HT1080 (cell line): ENCODE results near the gene DFFA. TPM values are rescaled to one million over a fixed set of nuclear protein-coding genes. Genes with fewer than 3 reads are reported as not detected.

Source experiments
- DNase-seq: peaks from one replicate; pipeline ENCODE4 v3.0.0-alpha.2; 2015; ENCODE audit warnings: low read depth
- polyA plus RNA-seq, 2 experiments: library from polyadenylated mRNA; depleted of rRNA; stranded (reverse); fragments of >200 nt; gene quantifications; 2 replicates each; pipeline ENCODE4 v1.2.3, GENCODE V29; 2015
- total RNA-seq: library from RNA; depleted of rRNA; stranded (reverse); fragments of >200 nt; shearing (Covaris generic); gene quantifications from 2 replicates; pipeline ENCODE4 v1.2.3, GENCODE V29; 2014; rRNA removed

DFFA gene
- 71.0 and 78.0 TPM in 2 replicates for total RNA-seq
- polyA plus RNA-seq (2015; cell fraction: cytosol; rRNA removed) = 61.9 and 66.7 TPM in 2 replicates
- polyA plus RNA-seq (2015; cell fraction: nucleus; rRNA removed) = 43.0 and 44.7 TPM in 2 replicates

DNA sequence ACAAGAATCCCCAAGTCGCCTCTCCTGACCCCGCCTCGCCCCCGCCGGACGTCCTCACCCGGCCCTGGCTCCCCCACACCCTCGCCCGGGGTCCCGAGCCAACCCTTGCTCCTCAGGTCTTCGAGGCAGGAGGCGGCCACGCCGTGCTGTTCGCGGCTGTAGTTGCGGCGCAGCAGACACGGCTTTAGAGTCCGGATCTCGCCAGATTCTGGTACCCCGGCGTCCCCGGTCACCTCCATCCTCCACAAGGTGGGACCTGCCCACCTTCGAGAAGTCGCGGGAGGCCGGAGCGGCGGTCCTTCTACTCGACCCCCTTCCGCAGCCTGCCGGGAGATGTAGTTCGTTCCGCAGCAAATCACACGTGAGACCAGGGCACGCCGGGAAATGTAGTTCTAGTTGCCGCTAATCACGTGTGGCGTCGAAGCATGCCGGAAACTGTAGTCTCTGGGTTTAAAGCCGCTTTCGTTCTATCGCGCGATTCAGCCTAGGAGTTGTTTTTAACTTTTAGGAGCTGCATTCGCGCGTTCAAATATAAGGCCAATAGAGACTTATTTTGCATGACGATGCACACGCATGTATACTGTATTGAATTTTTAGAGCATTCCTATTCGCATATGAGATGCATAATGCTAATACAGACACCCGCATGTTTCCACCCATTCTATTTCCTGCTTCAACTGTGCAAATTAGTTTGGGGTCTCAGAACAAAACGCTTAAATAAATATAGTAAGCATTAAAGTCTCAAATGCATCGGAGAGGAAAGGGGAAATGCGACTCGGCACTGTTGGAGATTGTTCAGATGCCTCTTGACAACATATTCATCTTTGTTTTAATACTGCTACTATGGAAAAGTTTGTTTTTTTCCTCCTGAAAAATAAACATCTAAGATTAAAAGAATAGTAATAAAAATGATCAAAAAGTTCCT lies at the start of gene DFFA:
DFFA (minus strand) TSS at position 310 of the 925 bp plus-strand sequence; CDS start at position 239, 71 bp downstream.
- DNase-seq = peak; percentile 95

GRCh38 chr1:10521537-10522157 lies 49.3 kb upstream of the DFFA start:
- no peak for DNase-seq

GRCh38 chr1:10520952-10521351 lies 48.6 kb upstream of the DFFA start:
- DNase-seq = no peak

- DNase-seq = no peak
Observed at GRCh38 chr1:10520497-10520896, 48.2 kb upstream of the DFFA start.

- DNase-seq = no peak
Observed at GRCh38 chr1:10519016-10519417, 46.7 kb upstream of the DFFA start.

- DNase-seq = no peak
Observed at GRCh38 chr1:10517677-10517982, 45.3 kb upstream of the DFFA start.

GRCh38 chr1:10516925-10517676 lies 44.8 kb upstream of the DFFA start:
- DNase-seq = no peak

DNA sequence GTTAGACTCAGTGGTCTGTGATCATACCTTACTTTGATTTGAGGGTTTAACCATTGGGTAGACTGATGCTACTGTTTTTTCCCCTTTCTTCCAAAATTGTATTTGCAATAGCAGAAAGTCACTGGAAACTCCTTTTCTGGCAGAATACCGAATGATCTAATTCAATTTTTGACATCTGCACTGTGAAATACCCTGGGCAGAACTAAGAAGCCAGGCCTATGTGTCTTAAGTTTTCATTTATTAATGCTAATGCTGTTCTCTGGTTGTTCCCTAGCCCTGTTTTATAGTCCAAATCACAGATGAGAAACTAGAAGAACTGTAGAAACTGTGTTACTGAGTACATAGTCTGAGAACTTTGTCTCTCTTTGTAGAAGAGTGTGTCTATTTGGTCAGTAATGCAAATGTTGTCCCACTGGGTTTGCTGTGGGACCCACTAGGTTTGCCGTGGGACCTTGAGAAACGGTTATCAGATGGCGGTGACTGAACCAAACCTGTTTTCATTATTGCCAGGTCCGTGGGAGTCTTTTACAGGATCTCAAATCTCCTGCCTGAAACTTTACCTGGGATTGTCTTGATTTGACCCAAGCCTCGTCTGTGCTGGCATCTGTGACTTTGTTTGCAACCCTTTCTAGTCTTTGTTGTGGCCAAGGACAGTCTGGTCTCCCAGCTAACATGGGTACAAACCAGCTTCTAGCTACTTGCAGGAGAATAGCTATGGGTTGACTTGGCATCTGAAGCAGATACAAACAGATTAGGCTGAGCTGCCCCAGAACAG lies 43.8 kb upstream of the DFFA start:
- DNase-seq = no peak

GRCh38 chr1:10515301-10515975 lies 43.1 kb upstream of the DFFA start:
- no peak for DNase-seq

DNA sequence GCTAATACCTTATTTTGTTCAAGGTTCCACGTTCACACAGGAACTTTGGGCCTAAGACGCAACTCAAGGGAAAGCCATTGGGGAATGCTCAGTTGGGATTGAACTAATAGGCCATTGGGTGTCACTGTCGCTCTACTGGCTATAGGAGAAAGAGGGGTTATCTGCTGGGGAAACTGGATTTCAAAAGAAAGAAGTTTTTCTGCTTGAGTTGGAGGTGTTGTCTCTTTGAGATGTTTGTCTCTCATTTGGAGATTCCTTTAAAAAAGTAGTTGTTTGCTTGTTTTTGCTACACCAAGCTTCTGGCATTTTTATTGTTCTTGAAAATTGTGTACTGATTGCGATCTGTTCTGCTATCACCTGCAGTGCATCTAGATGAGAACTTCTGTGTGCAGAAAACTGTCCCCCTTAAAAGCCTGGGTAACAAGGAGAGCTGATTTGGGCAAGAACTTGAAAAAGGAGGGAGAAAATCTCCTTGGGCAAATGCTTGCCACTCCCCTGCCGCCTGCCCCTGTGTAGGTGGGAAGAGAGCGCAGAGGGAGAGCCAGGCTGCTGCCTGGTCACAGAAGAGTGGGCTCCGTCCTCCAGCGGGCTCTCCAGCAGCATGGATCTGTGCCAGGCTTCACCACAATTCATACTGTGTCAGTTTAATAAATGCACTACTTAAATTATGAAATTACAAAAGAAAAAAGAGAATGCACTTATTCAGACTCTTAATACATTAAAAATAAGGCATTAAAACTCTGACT lies 42.3 kb upstream of the DFFA start:
- peak; percentile 41 for DNase-seq

DNA sequence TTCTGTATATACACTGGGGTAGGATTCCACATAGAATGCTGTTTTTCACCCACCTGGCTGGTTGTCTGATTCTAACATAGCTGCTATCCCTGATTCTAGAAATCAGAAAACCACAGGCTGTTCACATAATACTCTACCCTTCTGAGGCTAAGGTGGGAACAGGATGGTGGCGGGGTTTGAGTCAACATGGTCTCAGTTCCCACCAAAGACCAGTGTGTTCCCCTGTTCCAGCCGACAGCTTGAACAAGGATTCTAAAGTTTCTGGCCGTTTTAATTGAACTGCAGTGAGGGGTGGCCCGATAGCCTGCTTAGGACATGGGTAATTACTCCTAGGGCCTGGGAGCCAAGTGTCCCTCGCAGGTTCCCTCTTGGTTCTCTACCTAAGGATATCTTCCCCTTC lies 40.9 kb upstream of the DFFA start:
- no peak for DNase-seq

GRCh38 chr1:10511494-10511885 lies 39.2 kb upstream of the DFFA start:
- DNase-seq = no peak

GRCh38 chr1:10510520-10511493 lies 38.5 kb upstream of the DFFA start:
- peak; percentile 92 for DNase-seq

- no peak for DNase-seq
Observed at GRCh38 chr1:10509809-10510509, 37.6 kb upstream of the DFFA start.

- no peak for DNase-seq
Observed at GRCh38 chr1:10508511-10508951, 36.2 kb upstream of the DFFA start.

GRCh38 chr1:10507111-10507879 lies 35.0 kb upstream of the DFFA start:
- peak; percentile 73 for DNase-seq

GRCh38 chr1:10506677-10507047 lies 34.3 kb upstream of the DFFA start:
- no peak for DNase-seq
